ENCODE results near the gene APPL2. TPM values are rescaled to one million over a fixed set of nuclear protein-coding genes. Genes with fewer than 3 reads are reported as not detected.

Gene APPL2
- total RNA-seq, 4 donors from 2014 or later, result 81.4 to 410 (median 151) TPM

GRCh38 chr12:105202202-105202601 lies 33.8 kb downstream of the APPL2 start:
- Histone ChIP-seq H3K4me1 (peaks cover 0 to 12% (median 0%) of the 10 kb centered on the region in 4 donors), H3K27me3 (no peaks in the 10 kb centered on the region), H3K36me3 (peaks cover 0 to 41% (median 14%) of the 10 kb centered on the region in 4 donors), H3K9me3 (no peaks in the 10 kb centered on the region), H3K27ac (no peak overlapping the region), H3K4me3 (no peak overlapping the region)
- TF ChIP-seq CTCF (IDR thresholded peaks at IDR 0.05), result no peak
- no peak for TF ChIP-seq POLR2A (IDR thresholded peaks at IDR 0.05)
- TF ChIP-seq EP300 (IDR thresholded peaks at IDR 0.05; ENCODE audit: low read depth), result no peak
- no peak for TF ChIP-seq POLR2AphosphoS5 (IDR thresholded peaks at IDR 0.05)
- no peak for DNase-seq
- intact Hi-C loops (cut with DNase I; ENCODE audit: low total_unique reads) (no loop called here), in situ Hi-C loops (cut with MboI; ENCODE audit: low pct_ligation_motif_present in 1 of 4, low pct_unique_long_range_greater_than_20kb in 1 of 4, low sequenced_read_pairs in 3 of 4) (no loop called here)
- 93 to 97% methylated on average over 6 of the region's 6 CpGs for WGBS, 2 donors (ENCODE audit: low coverage in 1 of 2)

GRCh38 chr12:105201299-105201698 lies 34.7 kb downstream of the APPL2 start:
- Histone ChIP-seq H3K36me3 (peaks cover 0 to 32% (median 10%) of the 10 kb centered on the region in 4 donors), H3K9me3 (no peaks in the 10 kb centered on the region), H3K4me3 (no peak overlapping the region), H3K27me3 (no peaks in the 10 kb centered on the region), H3K4me1 (peaks cover 0 to 10% (median 0%) of the 10 kb centered on the region in 4 donors), H3K27ac (no peak overlapping the region)
- WGBS, 2 donors (ENCODE audit: low coverage in 1 of 2), result 87% methylated on average over 7 of the region's 7 CpGs; no CpG with 5 or more reads in 1 of the 2 donors
- no peak for DNase-seq
- in situ Hi-C loops (cut with MboI; ENCODE audit: low pct_ligation_motif_present in 1 of 4, low pct_unique_long_range_greater_than_20kb in 1 of 4, low sequenced_read_pairs in 3 of 4), result no loop called here
- intact Hi-C loops (cut with DNase I; ENCODE audit: low total_unique reads), result no loop called here
- TF ChIP-seq CTCF (IDR thresholded peaks at IDR 0.05) (no peak), POLR2AphosphoS5 (IDR thresholded peaks at IDR 0.05) (no peak), POLR2A (IDR thresholded peaks at IDR 0.05) (no peak)

GRCh38 chr12:105200385-105200784 lies 35.6 kb downstream of the APPL2 start:
- peaks cover 0 to 31% (median 11%) of the 10 kb centered on the region in 4 donors for H3K36me3 ChIP-seq
- H3K4me1 ChIP-seq, result peaks cover 0 to 2% (median 0%) of the 10 kb centered on the region in 4 donors
- no peak overlapping the region for H3K4me3 ChIP-seq
- no peaks in the 10 kb centered on the region for H3K27me3 ChIP-seq
- in situ Hi-C loops (cut with MboI; ENCODE audit: low pct_ligation_motif_present in 1 of 4, low pct_unique_long_range_greater_than_20kb in 1 of 4, low sequenced_read_pairs in 3 of 4) (no loop called here), intact Hi-C loops (cut with DNase I; ENCODE audit: low total_unique reads) (no loop called here)
- TF ChIP-seq EP300 (IDR thresholded peaks at IDR 0.05; ENCODE audit: low read depth) (no peak), CTCF (IDR thresholded peaks at IDR 0.05) (no peak), POLR2A (IDR thresholded peaks at IDR 0.05) (no peak), POLR2AphosphoS5 (IDR thresholded peaks at IDR 0.05) (no peak)
- H3K27ac ChIP-seq, result no peak overlapping the region
- no peaks in the 10 kb centered on the region for H3K9me3 ChIP-seq
- WGBS, 2 donors (ENCODE audit: low coverage in 1 of 2), result 91% methylated on average over 4 of the region's 4 CpGs; no CpG with 5 or more reads in 1 of the 2 donors
- no peak for DNase-seq

- Histone ChIP-seq H3K4me3 (no peak overlapping the region), H3K36me3 (peaks cover 0 to 43% (median 15%) of the 10 kb centered on the region in 4 donors), H3K4me1 (no peaks in the 10 kb centered on the region), H3K27ac (no peak overlapping the region), H3K27me3 (no peaks in the 10 kb centered on the region), H3K9me3 (no peaks in the 10 kb centered on the region)
- intact Hi-C loops (cut with DNase I; ENCODE audit: low total_unique reads) (no loop called here), in situ Hi-C loops (cut with MboI; ENCODE audit: low pct_ligation_motif_present in 1 of 4, low pct_unique_long_range_greater_than_20kb in 1 of 4, low sequenced_read_pairs in 3 of 4) (loop anchor here in 1 of 4 donors (10.0 kb wide), 1 partner anchor 186 kb away; no protein-coding TSS in a partner anchor)
- WGBS, 2 donors (ENCODE audit: low coverage in 1 of 2), result 80% methylated on average over 6 of the region's 6 CpGs; no CpG with 5 or more reads in 1 of the 2 donors
- no peak for TF ChIP-seq POLR2A (IDR thresholded peaks at IDR 0.05)
- no peak for TF ChIP-seq CTCF (IDR thresholded peaks at IDR 0.05)
- no peak for TF ChIP-seq POLR2AphosphoS5 (IDR thresholded peaks at IDR 0.05)
- no peak for TF ChIP-seq EP300 (IDR thresholded peaks at IDR 0.05; ENCODE audit: low read depth)
- DNase-seq, result no peak
Measured at GRCh38 chr12:105198961-105199360, 37.0 kb downstream of the APPL2 start.

All from transverse colon (tissue), 4 donors.